ENCODE results near the gene HIF3A. TPM values are rescaled to one million over a fixed set of nuclear protein-coding genes. Genes with fewer than 3 reads are reported as not detected.

HIF3A gene
- polyA plus RNA-seq, 1 donor (not counting 4 experiments of a cell fraction or from before 2014, with no cell fraction given): 0.01 TPM

- dilution Hi-C loops (cut with MboI; ENCODE audit: extremely low pct_ligation_motif_present, low sequenced_read_pairs): no loop called here
- peaks cover 2% of the 10 kb centered on the region for H3K9me1 ChIP-seq (ENCODE audit: control insufficient read depth, extremely low read depth, insufficient read depth, low read length)
- peaks cover 15 to 18% of the 10 kb centered on the region in 2 experiments for H3K36me3 ChIP-seq (ENCODE audit: control insufficient read depth in 2 of 2, extremely low read depth in 1 of 2, insufficient read depth in 2 of 2, low read length in 2 of 2)
- no peaks in the 10 kb centered on the region for H4K20me1 ChIP-seq (ENCODE audit: control insufficient read depth, extremely low read depth, insufficient read depth, low read length)
- no peaks in the 10 kb centered on the region for H3K4me1 ChIP-seq (ENCODE audit: control insufficient read depth, extremely low read depth, insufficient read depth, low read length)
- no peaks in the 10 kb centered on the region for H3K9me3 ChIP-seq (ENCODE audit: control insufficient read depth, low read depth, low read length)
- H3K27ac ChIP-seq (ENCODE audit: control insufficient read depth, insufficient read depth, low read length): no peak overlapping the region
- no peaks in the 10 kb centered on the region for H3K27me3 ChIP-seq (ENCODE audit: control insufficient read depth, extremely low read depth, insufficient read depth, low read length)
- no peak overlapping the region for H3K4me3 ChIP-seq (ENCODE audit: control insufficient read depth in 2 of 3, extremely low read depth in 1 of 3, insufficient read depth in 2 of 3, low read depth in 1 of 3, low read length in 3 of 3)
- peaks cover 35% of the 10 kb centered on the region for H3K79me2 ChIP-seq (ENCODE audit: control insufficient read depth, insufficient read depth, low read length)
- H3K4me2 ChIP-seq (ENCODE audit: control insufficient read depth, extremely low read depth, insufficient read depth, low read depth, low read length): no peak overlapping the region
- FAIRE-seq (no peak), DNase-seq (ENCODE audit: low read depth, low spot score) (no peak)
- no peak overlapping the region for H2AFZ ChIP-seq (ENCODE audit: control insufficient read depth, low read length)
- H3K9ac ChIP-seq (ENCODE audit: control insufficient read depth, extremely low read depth, insufficient read depth, low read length): no peak overlapping the region
- no peak for TF ChIP-seq EZH2 (IDR thresholded peaks at IDR 0.05; ENCODE audit: low read length)
- TF ChIP-seq, protein P1, sequence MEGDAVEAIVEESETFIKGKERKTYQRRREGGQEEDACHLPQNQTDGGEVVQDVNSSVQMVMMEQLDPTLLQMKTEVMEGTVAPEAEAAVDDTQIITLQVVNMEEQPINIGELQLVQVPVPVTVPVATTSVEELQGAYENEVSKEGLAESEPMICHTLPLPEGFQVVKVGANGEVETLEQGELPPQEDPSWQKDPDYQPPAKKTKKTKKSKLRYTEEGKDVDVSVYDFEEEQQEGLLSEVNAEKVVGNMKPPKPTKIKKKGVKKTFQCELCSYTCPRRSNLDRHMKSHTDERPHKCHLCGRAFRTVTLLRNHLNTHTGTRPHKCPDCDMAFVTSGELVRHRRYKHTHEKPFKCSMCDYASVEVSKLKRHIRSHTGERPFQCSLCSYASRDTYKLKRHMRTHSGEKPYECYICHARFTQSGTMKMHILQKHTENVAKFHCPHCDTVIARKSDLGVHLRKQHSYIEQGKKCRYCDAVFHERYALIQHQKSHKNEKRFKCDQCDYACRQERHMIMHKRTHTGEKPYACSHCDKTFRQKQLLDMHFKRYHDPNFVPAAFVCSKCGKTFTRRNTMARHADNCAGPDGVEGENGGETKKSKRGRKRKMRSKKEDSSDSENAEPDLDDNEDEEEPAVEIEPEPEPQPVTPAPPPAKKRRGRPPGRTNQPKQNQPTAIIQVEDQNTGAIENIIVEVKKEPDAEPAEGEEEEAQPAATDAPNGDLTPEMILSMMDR (optimal IDR thresholded peaks at IDR 0.05 in 1 of 3, IDR thresholded peaks at IDR 0.05 in 1 of 3, conservative IDR thresholded peaks at IDR 0.05 in 1 of 3; ENCODE audit: extremely low read depth in 1 of 3, insufficient read depth in 2 of 3, low read length in 3 of 3): no peak
Observed at GRCh38 chr19:46357846-46358583, 61.2 kb downstream of the HIF3A start.

DNA sequence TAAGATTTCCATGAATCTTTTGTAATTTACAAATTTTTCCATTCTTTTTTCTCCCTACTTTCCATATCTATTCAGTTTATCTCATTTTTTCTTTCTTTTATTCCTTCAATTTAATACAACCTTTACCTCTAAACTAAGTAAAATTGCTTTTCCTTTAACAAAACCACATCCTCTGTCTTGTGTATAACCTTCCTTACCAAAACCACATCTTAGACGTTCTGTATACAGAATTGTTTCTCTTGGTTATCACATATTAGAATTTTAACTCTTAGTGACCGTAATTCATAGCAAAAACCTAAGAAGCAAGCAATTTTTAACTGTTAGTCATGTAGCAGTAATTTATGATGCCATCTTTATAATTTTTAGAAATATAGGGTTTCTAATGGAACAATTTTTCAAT lies 65.1 kb downstream of the HIF3A start:
- H3K79me2 ChIP-seq (ENCODE audit: control insufficient read depth, insufficient read depth, low read length): peaks cover 24% of the 10 kb centered on the region
- dilution Hi-C loops (cut with MboI; ENCODE audit: extremely low pct_ligation_motif_present, low sequenced_read_pairs): no loop called here
- peaks cover 9 to 10% of the 10 kb centered on the region in 2 experiments for H3K36me3 ChIP-seq (ENCODE audit: control insufficient read depth in 2 of 2, extremely low read depth in 1 of 2, insufficient read depth in 2 of 2, low read length in 2 of 2)
- H3K9me3 ChIP-seq (ENCODE audit: control insufficient read depth, low read depth, low read length): no peaks in the 10 kb centered on the region
- no peaks in the 10 kb centered on the region for H3K9me1 ChIP-seq (ENCODE audit: control insufficient read depth, extremely low read depth, insufficient read depth, low read length)
- H3K27ac ChIP-seq (ENCODE audit: control insufficient read depth, insufficient read depth, low read length): no peak overlapping the region
- TF ChIP-seq, protein P1 (optimal IDR thresholded peaks at IDR 0.05 in 1 of 3, IDR thresholded peaks at IDR 0.05 in 1 of 3, conservative IDR thresholded peaks at IDR 0.05 in 1 of 3; ENCODE audit: extremely low read depth in 1 of 3, insufficient read depth in 2 of 3, low read length in 3 of 3): no peak
- TF ChIP-seq EZH2 (IDR thresholded peaks at IDR 0.05; ENCODE audit: low read length): no peak
- no peak overlapping the region for H3K4me2 ChIP-seq (ENCODE audit: control insufficient read depth, extremely low read depth, insufficient read depth, low read depth, low read length)
- no peak overlapping the region for H3K9ac ChIP-seq (ENCODE audit: control insufficient read depth, extremely low read depth, insufficient read depth, low read length)
- H4K20me1 ChIP-seq (ENCODE audit: control insufficient read depth, extremely low read depth, insufficient read depth, low read length): peaks cover 2% of the 10 kb centered on the region
- H3K4me1 ChIP-seq (ENCODE audit: control insufficient read depth, extremely low read depth, insufficient read depth, low read length): no peaks in the 10 kb centered on the region
- no peak overlapping the region for H3K4me3 ChIP-seq (ENCODE audit: control insufficient read depth in 2 of 3, extremely low read depth in 1 of 3, insufficient read depth in 2 of 3, low read depth in 1 of 3, low read length in 3 of 3)
- no peak overlapping the region for H2AFZ ChIP-seq (ENCODE audit: control insufficient read depth, low read length)
- DNase-seq (ENCODE audit: low read depth, low spot score): no peak
- no peaks in the 10 kb centered on the region for H3K27me3 ChIP-seq (ENCODE audit: control insufficient read depth, extremely low read depth, insufficient read depth, low read length)
- no peak for FAIRE-seq

All from keratinocyte (primary cell).